C4-2B (cell line): ENCODE data around the gene GNAT1.

Source experiments
- ZFX ChIP-seq: fragments of 450-650 bp; IDR thresholded peaks from 2 replicates; pipeline ENCODE4 v1.6.1; 2017
- TF ChIP-seq, protein P1 (sequence below): fragments of 450-650 bp; conservative IDR thresholded peaks from 2 replicates; pipeline ENCODE4 v1.5.1; 2017; ENCODE audit warnings: mild to moderate bottlenecking

DNA sequence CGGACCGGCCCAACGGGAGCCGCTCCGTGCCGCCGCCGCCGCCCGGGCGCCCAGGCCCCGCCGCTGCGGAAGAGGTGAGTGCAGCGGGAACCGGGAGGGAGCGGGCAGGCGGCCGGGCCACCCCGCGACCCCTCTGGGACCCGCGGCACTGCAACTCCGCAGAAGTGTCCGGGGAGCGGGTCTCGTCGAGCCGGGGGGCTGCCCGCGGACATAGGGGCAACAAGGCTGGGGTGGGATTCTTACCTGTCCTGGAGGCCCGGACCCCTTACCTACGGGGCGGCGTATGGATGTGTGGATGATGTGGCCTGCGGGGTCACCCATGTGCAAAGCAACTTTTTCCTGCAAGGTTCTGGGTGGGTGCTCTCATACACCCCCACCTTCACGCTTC, 35.9 kb upstream of the GNAT1 start:
- no peak for TF ChIP-seq ZFX
- TF ChIP-seq, protein P1, sequence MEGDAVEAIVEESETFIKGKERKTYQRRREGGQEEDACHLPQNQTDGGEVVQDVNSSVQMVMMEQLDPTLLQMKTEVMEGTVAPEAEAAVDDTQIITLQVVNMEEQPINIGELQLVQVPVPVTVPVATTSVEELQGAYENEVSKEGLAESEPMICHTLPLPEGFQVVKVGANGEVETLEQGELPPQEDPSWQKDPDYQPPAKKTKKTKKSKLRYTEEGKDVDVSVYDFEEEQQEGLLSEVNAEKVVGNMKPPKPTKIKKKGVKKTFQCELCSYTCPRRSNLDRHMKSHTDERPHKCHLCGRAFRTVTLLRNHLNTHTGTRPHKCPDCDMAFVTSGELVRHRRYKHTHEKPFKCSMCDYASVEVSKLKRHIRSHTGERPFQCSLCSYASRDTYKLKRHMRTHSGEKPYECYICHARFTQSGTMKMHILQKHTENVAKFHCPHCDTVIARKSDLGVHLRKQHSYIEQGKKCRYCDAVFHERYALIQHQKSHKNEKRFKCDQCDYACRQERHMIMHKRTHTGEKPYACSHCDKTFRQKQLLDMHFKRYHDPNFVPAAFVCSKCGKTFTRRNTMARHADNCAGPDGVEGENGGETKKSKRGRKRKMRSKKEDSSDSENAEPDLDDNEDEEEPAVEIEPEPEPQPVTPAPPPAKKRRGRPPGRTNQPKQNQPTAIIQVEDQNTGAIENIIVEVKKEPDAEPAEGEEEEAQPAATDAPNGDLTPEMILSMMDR: no peak
